VCaP (cell line): ENCODE results near the gene STRA6.

Experiments used
- H3K27ac ChIP-seq: fragments of 450-650 bp; 2 replicates; pipeline ENCODE4 v1.5.1; 2017
- TF ChIP-seq, protein P1 (sequence below): fragments of 450-650 bp; conservative IDR thresholded peaks from 2 replicates; pipeline ENCODE4 v1.5.1; 2017; ENCODE audit warnings: mild to moderate bottlenecking, moderate library complexity

STRA6 gene

DNA sequence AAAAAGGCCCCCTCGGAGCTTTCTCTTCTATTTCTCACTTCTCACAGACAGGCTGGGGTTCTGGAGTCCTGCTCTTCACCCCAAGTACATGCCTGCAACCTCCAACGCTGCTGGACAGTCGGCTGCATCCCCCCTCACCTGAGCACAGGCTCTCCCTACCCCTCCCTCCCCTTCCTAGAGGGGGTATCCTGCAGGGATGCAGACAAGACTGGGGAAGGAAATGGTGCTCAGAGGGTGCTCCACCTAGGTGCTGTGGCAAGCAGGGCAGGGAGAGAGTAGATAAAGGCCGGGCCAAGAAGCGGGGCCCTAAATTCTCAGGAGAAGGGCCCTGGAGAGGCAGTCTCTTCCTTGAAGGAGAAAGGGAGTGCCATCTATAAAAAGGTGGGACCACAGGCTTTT lies 7.0 kb upstream of the STRA6 start:
- no peak overlapping the region for H3K27ac ChIP-seq
- TF ChIP-seq, protein P1, sequence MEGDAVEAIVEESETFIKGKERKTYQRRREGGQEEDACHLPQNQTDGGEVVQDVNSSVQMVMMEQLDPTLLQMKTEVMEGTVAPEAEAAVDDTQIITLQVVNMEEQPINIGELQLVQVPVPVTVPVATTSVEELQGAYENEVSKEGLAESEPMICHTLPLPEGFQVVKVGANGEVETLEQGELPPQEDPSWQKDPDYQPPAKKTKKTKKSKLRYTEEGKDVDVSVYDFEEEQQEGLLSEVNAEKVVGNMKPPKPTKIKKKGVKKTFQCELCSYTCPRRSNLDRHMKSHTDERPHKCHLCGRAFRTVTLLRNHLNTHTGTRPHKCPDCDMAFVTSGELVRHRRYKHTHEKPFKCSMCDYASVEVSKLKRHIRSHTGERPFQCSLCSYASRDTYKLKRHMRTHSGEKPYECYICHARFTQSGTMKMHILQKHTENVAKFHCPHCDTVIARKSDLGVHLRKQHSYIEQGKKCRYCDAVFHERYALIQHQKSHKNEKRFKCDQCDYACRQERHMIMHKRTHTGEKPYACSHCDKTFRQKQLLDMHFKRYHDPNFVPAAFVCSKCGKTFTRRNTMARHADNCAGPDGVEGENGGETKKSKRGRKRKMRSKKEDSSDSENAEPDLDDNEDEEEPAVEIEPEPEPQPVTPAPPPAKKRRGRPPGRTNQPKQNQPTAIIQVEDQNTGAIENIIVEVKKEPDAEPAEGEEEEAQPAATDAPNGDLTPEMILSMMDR: no peak

DNA sequence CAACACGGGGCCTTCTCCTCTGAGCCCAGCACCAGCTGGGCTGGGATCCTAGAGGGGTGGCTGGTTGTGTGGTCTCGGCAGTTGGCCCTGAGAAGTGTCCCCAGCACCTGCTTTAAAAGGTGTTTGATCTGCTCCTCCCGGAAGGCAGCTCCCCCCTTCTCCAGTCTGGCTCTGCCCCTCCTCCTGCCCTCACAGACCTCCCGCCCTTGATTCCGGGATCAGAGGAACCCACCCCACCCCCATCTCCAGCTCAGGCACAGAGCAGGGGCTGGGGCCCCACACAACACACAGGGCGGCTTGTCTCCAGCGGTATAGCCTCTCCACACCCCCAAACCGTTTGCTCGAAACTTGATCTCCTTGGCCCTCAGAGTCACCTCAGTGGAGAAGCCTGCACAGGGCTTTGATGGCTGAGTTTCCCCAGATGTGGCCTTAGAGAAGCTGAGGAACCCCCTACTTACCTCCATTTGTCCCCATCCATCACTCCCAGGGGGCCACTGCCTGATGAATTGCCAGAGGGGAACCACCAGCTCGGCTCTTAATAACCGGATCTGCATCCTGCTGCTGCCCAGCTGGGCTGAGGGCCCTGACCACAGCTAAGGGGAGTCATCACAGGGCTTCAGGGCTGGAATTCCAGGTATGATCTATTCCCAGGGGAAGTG lies 6.4 kb upstream of the STRA6 start:
- H3K27ac ChIP-seq: no peak overlapping the region
- TF ChIP-seq, protein P1: no peak

DNA sequence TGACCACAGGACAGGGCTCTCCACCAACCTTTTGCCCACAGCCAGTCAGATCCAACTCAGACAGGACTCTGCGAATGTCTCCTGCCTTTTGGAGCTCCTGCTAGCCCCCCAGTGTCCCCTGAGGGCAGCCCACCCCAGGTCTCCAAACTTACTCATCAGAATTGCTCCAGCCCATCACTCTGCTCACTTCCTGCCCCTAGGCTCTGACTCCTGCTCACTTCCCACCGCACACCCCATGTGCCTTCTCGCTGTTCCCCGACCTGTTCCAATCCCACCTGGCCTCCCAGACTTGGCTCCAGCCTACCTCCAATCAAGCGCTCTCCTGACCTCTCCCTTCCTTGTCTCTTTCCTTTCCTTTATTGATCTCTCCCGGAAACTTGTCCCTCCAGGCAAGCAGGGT lies 5.9 kb upstream of the STRA6 start:
- TF ChIP-seq, protein P1: no peak
- H3K27ac ChIP-seq: no peak overlapping the region

DNA sequence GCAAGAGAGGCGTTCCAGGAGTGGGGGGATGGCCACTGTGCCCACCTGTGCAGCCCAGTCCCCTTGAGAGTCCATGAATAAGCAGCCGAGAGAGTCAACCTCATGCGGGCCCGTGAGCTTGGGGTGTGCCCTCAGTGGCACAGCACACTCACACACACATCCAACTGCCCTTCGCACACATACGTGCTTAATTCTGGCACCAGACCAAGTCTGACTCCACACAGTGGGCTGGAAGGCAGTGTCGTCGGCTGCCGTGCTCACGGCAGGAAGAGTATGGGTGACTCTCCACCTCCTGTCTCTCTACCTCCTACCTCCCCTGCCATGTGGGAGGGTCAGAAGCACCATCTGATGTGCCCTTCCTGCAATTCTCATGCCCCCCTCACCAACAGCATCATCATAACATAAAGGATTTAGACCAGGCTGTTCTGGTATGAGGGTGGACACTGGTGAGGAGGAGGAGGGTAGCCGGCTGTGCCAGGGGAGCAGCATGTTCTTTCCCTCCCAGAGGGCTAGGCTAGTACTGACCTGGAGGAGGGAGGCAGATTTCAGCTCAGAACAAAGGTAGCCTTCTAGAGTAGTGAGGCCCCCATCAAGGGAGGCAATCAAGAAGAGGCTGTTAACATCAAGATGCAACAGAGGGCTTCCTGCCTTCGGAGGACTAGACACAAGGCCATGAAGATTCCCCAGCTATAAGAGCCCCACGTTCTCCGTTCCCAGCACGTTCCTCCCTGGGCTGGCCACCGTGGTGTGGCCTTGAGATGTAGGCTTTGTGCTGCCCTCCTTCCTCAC lies 5.3 kb upstream of the STRA6 start:
- H3K27ac ChIP-seq: no peak overlapping the region
- TF ChIP-seq, protein P1: no peak

DNA sequence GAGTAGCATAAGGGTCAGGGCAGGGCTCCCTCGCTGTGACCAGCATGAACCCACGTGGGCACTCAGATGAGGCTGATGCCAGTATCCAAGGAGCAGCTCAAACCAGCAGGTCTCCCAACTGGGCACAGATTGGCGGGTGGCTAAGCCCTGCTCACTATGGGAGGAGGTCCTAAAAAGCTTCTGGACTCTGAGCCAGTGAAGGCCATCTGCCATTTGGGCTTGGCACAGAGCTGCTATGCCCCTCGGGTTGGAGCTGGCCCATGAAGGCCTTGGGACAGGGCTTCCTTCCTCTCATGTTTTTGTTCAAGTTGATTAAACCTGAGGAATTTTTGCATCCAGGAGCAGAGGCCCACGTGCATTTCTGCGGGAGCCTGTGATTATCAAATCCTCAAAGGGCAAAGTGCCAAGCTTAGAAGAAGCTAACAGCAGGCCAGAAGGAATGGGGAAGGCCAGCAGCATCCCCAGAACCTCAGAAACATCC lies 4.3 kb upstream of the STRA6 start:
- no peak overlapping the region for H3K27ac ChIP-seq
- TF ChIP-seq, protein P1: no peak

DNA sequence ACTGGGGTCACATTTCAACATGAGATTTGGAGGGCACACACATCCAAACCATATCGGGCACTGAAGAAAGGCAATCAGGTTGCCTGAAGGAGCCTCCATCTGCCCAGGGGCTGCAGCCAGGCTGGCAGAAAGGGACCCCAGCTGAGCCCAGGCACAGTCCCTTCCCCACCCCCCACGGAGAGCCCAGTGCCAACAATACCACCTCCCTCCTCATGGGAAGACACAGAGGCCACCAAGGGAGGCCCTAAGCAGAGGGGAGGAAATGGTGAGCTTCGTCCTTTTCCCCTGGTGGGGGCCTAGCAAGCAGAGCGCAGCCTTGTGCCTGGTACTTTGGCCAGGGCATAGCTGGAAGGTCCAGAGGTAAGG lies 3.0 kb upstream of the STRA6 start:
- H3K27ac ChIP-seq: no peak overlapping the region
- TF ChIP-seq, protein P1: no peak

DNA sequence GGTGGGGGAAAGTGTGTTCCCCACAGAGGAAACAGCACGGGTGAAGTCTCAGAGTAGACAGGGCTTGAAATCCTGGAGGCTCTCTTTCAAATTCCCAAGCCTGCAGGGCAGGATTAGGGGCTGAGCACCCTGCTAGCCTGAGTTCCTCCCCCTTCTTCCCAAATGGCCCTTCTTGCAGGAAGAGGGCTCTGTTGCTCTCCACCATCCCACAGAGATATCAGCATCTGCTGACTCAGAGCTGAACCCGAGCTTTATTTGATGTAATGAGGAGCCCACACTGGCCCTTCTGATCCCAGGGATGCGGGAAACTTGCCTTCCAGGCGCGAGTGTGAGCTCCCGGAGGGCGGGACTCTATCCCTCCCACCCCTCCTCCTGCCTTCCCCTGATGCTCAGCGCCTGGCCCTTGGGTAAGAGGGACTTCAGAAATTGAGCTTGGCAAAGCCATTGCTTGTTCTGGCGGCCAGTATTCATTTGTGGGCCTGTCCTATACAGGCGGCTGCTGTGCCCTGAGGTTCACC lies 1.4 kb upstream of the STRA6 start:
- no peak overlapping the region for H3K27ac ChIP-seq
- TF ChIP-seq, protein P1: no peak
